WTC11 (cell line): ENCODE data around the gene CTDSPL2.

Source experiments
- ATF1 ChIP-seq: sonication (generic); formaldehyde crosslinking; IDR thresholded peaks from 2 replicates; pipeline ENCODE4 v1.8.1; 2023; ENCODE audit warnings: mild to moderate bottlenecking, moderate library complexity, missing genetic modification reagents
- CBFB ChIP-seq: sonication (generic); formaldehyde crosslinking; IDR thresholded peaks from 2 replicates; pipeline ENCODE4 v1.8.1; 2022; ENCODE audit warnings: mild to moderate bottlenecking, low read depth, missing genetic modification reagents
- E2F4 ChIP-seq: sonication (generic); formaldehyde crosslinking; IDR thresholded peaks from 2 replicates; pipeline ENCODE4 v1.8.1; 2022; ENCODE audit warnings: low read depth, mild to moderate bottlenecking, moderate library complexity, missing genetic modification reagents, borderline replicate concordance
- HMGA2 ChIP-seq: fragments of 250-450 bp; sonication (Bioruptor Pico); IDR thresholded peaks from 2 replicates; pipeline ENCODE4 v1.4.0; 2021; ENCODE audit warnings: mild to moderate bottlenecking, moderate library complexity
- MYBL2 ChIP-seq: sonication (generic); formaldehyde crosslinking; IDR thresholded peaks from 2 replicates; pipeline ENCODE4 v1.8.1; 2023; ENCODE audit warnings: mild to moderate bottlenecking, moderate library complexity, missing genetic modification reagents
- NFYB ChIP-seq: sonication (generic); formaldehyde crosslinking; conservative IDR thresholded peaks from 2 replicates; pipeline ENCODE4 v1.8.0; 2022; ENCODE audit warnings: low read depth, missing genetic modification reagents
- SMAD4 ChIP-seq: sonication (generic); formaldehyde crosslinking; IDR thresholded peaks from 2 replicates; pipeline ENCODE4 v1.8.0; 2022; ENCODE audit warnings: mild to moderate bottlenecking, missing genetic modification reagents
- SP1 ChIP-seq: sonication (generic); formaldehyde crosslinking; conservative IDR thresholded peaks from 2 replicates; pipeline ENCODE4 v1.8.1; 2022; ENCODE audit warnings: missing genetic modification reagents
- ZNF423 ChIP-seq: fragments of 250-450 bp; sonication (Bioruptor Pico); IDR thresholded peaks from 2 replicates; pipeline ENCODE4 v2.1.2; 2022; ENCODE audit warnings: mild to moderate bottlenecking, moderate library complexity
- TF ChIP-seq, protein P1 (sequence below): fragments of 200-600 bp; IDR thresholded peaks from 2 replicates; pipeline ENCODE4 v1.8.0; 2022; ENCODE audit warnings: antibody characterized with exemption
- TF ChIP-seq, protein P2 (sequence below): sonication (generic); formaldehyde crosslinking; IDR thresholded peaks from 2 replicates; pipeline ENCODE4 v1.8.0; 2022; ENCODE audit warnings: mild to moderate bottlenecking, missing genetic modification reagents
- TF ChIP-seq, protein P3 (sequence below): sonication (generic); formaldehyde crosslinking; IDR thresholded peaks from 2 replicates; pipeline ENCODE4 v1.8.1; 2022; ENCODE audit warnings: mild to moderate bottlenecking, moderate library complexity, missing genetic modification reagents

- TF ChIP-seq, protein P1, sequence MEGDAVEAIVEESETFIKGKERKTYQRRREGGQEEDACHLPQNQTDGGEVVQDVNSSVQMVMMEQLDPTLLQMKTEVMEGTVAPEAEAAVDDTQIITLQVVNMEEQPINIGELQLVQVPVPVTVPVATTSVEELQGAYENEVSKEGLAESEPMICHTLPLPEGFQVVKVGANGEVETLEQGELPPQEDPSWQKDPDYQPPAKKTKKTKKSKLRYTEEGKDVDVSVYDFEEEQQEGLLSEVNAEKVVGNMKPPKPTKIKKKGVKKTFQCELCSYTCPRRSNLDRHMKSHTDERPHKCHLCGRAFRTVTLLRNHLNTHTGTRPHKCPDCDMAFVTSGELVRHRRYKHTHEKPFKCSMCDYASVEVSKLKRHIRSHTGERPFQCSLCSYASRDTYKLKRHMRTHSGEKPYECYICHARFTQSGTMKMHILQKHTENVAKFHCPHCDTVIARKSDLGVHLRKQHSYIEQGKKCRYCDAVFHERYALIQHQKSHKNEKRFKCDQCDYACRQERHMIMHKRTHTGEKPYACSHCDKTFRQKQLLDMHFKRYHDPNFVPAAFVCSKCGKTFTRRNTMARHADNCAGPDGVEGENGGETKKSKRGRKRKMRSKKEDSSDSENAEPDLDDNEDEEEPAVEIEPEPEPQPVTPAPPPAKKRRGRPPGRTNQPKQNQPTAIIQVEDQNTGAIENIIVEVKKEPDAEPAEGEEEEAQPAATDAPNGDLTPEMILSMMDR = no peak
- TF ChIP-seq ZNF423 (CRISPR knock-in tag) (no peak), HMGA2 (CRISPR knock-in tag) (no peak), ATF1 (CRISPR knock-in tag) (no peak), NFYB (CRISPR knock-in tag) (no peak), MYBL2 (CRISPR knock-in tag) (no peak), CBFB (no peak), SP1 (CRISPR knock-in tag) (no peak), E2F4 (CRISPR knock-in tag) (no peak), SMAD4 (no peak)
- TF ChIP-seq, protein P2, sequence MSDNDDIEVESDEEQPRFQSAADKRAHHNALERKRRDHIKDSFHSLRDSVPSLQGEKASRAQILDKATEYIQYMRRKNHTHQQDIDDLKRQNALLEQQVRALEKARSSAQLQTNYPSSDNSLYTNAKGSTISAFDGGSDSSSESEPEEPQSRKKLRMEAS (CRISPR knock-in tag) = no peak
- TF ChIP-seq, protein P3, sequence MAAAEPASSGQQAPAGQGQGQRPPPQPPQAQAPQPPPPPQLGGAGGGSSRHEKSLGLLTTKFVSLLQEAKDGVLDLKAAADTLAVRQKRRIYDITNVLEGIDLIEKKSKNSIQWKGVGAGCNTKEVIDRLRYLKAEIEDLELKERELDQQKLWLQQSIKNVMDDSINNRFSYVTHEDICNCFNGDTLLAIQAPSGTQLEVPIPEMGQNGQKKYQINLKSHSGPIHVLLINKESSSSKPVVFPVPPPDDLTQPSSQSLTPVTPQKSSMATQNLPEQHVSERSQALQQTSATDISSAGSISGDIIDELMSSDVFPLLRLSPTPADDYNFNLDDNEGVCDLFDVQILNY (CRISPR knock-in tag) = no peak
Observed at GRCh38 chr15:44438402-44438801, 11.0 kb downstream of the CTDSPL2 start.
